A673 (cell line): ENCODE data around the gene CIZ1.

ENCODE experiments used
- EZH2 ChIP-seq: fragments of 200-600 bp; sonication (generic); IDR thresholded peaks from 2 replicates; pipeline ENCODE4 v1.6.1; 2017; ENCODE audit warnings: borderline replicate concordance, low read depth, mild to moderate bottlenecking, mixed read lengths, antibody characterized with exemption, low read length; ENCODE audit not compliant: poor library complexity, severe bottlenecking
- TF ChIP-seq, protein P1 (sequence below): fragments of 300-800, 200-600 bp; sonication (generic); conservative IDR thresholded peaks from 2 replicates; pipeline ENCODE4 v1.5.1; 2017; ENCODE audit warnings: low read depth, mild to moderate bottlenecking, antibody characterized with exemption, low read length, moderate library complexity, mixed read lengths

DNA sequence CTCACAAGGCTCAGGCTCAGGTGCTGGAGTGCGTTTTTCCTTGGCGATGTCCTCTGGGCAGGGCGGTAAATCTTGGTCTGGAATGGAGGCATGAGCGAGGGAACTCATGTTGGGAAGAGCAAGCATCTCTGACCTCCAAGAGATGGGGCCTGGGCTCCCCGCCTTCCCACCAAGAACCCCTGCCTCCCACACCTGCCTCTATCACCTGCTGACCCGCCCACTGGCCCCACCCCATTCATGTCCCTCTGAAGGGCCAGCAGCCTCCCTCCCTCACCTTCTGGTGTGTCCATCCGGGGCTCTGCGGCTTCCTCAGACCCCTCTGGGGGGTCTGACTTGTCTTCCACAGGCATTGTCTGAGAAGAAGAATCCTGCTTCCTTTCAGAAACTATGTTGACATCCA lies 10.9 kb downstream of the CIZ1 start:
- no peak for TF ChIP-seq EZH2
- TF ChIP-seq, protein P1, sequence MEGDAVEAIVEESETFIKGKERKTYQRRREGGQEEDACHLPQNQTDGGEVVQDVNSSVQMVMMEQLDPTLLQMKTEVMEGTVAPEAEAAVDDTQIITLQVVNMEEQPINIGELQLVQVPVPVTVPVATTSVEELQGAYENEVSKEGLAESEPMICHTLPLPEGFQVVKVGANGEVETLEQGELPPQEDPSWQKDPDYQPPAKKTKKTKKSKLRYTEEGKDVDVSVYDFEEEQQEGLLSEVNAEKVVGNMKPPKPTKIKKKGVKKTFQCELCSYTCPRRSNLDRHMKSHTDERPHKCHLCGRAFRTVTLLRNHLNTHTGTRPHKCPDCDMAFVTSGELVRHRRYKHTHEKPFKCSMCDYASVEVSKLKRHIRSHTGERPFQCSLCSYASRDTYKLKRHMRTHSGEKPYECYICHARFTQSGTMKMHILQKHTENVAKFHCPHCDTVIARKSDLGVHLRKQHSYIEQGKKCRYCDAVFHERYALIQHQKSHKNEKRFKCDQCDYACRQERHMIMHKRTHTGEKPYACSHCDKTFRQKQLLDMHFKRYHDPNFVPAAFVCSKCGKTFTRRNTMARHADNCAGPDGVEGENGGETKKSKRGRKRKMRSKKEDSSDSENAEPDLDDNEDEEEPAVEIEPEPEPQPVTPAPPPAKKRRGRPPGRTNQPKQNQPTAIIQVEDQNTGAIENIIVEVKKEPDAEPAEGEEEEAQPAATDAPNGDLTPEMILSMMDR = no peak
